Body of pancreas (tissue), 4 donors: ENCODE data around the gene KRT25.

Experiments used
- CTCF ChIP-seq, 7 experiments: fragments of 450-650 bp in 4 of 7; fragments of 200-600 bp in 3 of 7; sonication (generic) in 3 of 7; IDR thresholded peaks; one replicate each; pipeline ENCODE4 v1.5.1; 2016 to 2019; ENCODE audit warnings: antibody characterized with exemption in 7 of 7
- POLR2A ChIP-seq, 3 donors: fragments of 450-650 bp; IDR thresholded peaks; one replicate each; pipeline ENCODE4 v1.6.1; 2016; ENCODE audit warnings: antibody characterized with exemption in 3 of 3, mild to moderate bottlenecking in 2 of 3

GRCh38 chr17:40722241-40722640, 32.9 kb downstream of the KRT25 start:
- TF ChIP-seq CTCF (IDR thresholded peaks at IDR 0.05) (no peak), POLR2A (IDR thresholded peaks at IDR 0.05) (no peak)
